ENCODE measurements around the gene CDK2. TPM values are rescaled to one million over a fixed set of nuclear protein-coding genes. Genes with fewer than 3 reads are reported as not detected.

CDK2 gene
- total and polyA plus RNA-seq, 9 of the 15 experiments (the other 6 are each of a cell fraction or from before 2014, with no cell fraction given): 17.4 to 213 (median 109) TPM

GRCh38 chr12:55972911-55973598 is 6.4 kb downstream of the CDK2 start (continued):
- TF ChIP-seq CEBPG (CRISPR knock-in tag; IDR thresholded peaks at IDR 0.05) (no peak), CEBPG (tag; conservative IDR thresholded peaks at IDR 0.05 in 1 of 2, IDR thresholded peaks at IDR 0.05 in 1 of 2) (no peak), ZBTB2 (IDR thresholded peaks at IDR 0.05) (peak; percentile 78; the same call in 1 of the 2 replicates), TAF15 (IDR thresholded peaks at IDR 0.05; ENCODE audit: low read depth, low read length) (no peak), GMEB1 (CRISPR knock-in tag; IDR thresholded peaks at IDR 0.05) (no peak), ARID3A (IDR thresholded peaks at IDR 0.05; ENCODE audit: borderline replicate concordance, low read depth, low read length) (no peak), ZNF766 (CRISPR knock-in tag; conservative IDR thresholded peaks at IDR 0.05) (0 out of 2 replicates have a peak, but pooled peaks have one; percentile 36), SRSF3 (IDR thresholded peaks at IDR 0.05; ENCODE audit: insufficient read depth, low read length) (no peak), EP400 (IDR thresholded peaks at IDR 0.05) (peak; percentile 63; the same call in 1 of the 2 replicates), ZNF592 (IDR thresholded peaks at IDR 0.05) (no peak), NR2C2 (CRISPR knock-in tag; IDR thresholded peaks at IDR 0.05) (no peak), NR2C2 (tag; IDR thresholded peaks at IDR 0.05) (no peak), FOXJ2 (tag; IDR thresholded peaks at IDR 0.05) (no peak), ZBTB1 (CRISPR knock-in tag; IDR thresholded peaks at IDR 0.05; ENCODE audit: borderline replicate concordance, low read depth) (no peak), HDGF (IDR thresholded peaks at IDR 0.05) (peak; percentile 100), ZNF586 (CRISPR knock-in tag; conservative IDR thresholded peaks at IDR 0.05) (no peak), MLX (CRISPR knock-in tag; conservative IDR thresholded peaks at IDR 0.05) (no peak), ZNF24 (IDR thresholded peaks at IDR 0.05) (no peak)
